Pancreas (tissue), 10 donors: ENCODE data around the gene HYAL4. TPM values are rescaled to one million over a fixed set of nuclear protein-coding genes. Genes with fewer than 3 reads are reported as not detected.
A peak's percentile ranks its signal among the peaks of the same experiment; 100 is the strongest.
"Not testable (repeated sequence)": the region's sequence is repeated elsewhere in the genome, so short reads cannot be mapped to it uniquely, and the experiment has no call there.

Source experiments
- ATAC-seq, 4 donors: fragments of 200-7000 bp; cut with Tn5 transposase; one replicate each; pipeline versions ENCODE4 v1.8.0 to v1.9.1; 2020; ENCODE audit warnings: mild to moderate bottlenecking in 4 of 4, moderate library complexity in 4 of 4
- DNase-seq, 6 donors: peaks; one replicate each; pipeline ENCODE4 v3.0.0-alpha.2; 2020
- FAIRE-seq: peaks from 2 replicates; lab custom pipeline; 2012; peaks lifted over from hg19 to GRCh38; lab: Jason Lieb, UNC
- H3K27ac ChIP-seq, 4 donors: fragments of 200-600 bp; sonication (generic); 1 replicate in 3 of 4; 2 replicates in 1 of 4; pipeline versions ENCODE4 v1.5.0 to v1.8.0; 2020
- H3K27me3 ChIP-seq, 4 donors: fragments of 200-600 bp; one replicate each; pipeline ENCODE4 v1.8.0; 2021
- H3K36me3 ChIP-seq, 3 donors: fragments of 200-600 bp; sonication (generic) in 1 of 3; one replicate each; pipeline versions ENCODE4 v1.5.0 to v1.8.0; 2020 to 2021
- H3K4me1 ChIP-seq, 3 donors: fragments of 200-600 bp; one replicate each; pipeline ENCODE4 v1.8.0; 2021
- H3K4me3 ChIP-seq, 4 donors: fragments of 200-600 bp; sonication (generic) in 2 of 4; one replicate each; pipeline versions ENCODE4 v1.5.0 to v1.8.0; 2020 to 2021
- H3K9me3 ChIP-seq, 4 donors: fragments of 200-600 bp; one replicate each; pipeline ENCODE4 v1.8.0; 2021
- WGBS, 2 donors: extraction: QIAGEN DNeasy Blood & Tissue Kit; methylation state at CpG; one replicate each; pipeline ENCODE4 v1.1.7; 2013; 5-methylcytosine and 5-hydroxymethylcytosine counted together
- intact Hi-C, 3 donors: fragments of 100-400 bp; cut with DNase I; formaldehyde crosslinking; loops; one replicate each; pipeline versions ENCODE4 v1.11.1 to v1.14.2; 2022
- polyA plus RNA-seq, 2 donors: library from polyadenylated mRNA; stranded (reverse); fragments of 200-250 nt; gene quantifications; one replicate each; pipeline ENCODE4 v1.2.3, GENCODE V29; 2013
- total RNA-seq, 6 donors: library from RNA; stranded (reverse); fragmentation: NEBNext Ultra II Directional in 4 of 6; extraction: Animal tissue kit (Norgen Biotek cat#: 25700) in 4 of 6; gene quantifications; one replicate each; pipeline versions ENCODE4 v1.2.1 to v1.2.4, GENCODE V29; 2021 to 2023
- TF ChIP-seq, protein P1 (sequence below), 4 donors: fragments of 200-600 bp; sonication (generic) in 3 of 4; IDR thresholded peaks; one replicate each; pipeline versions ENCODE4 v1.5.0 to v1.8.0; 2021; ENCODE audit warnings: antibody characterized with exemption in 4 of 4
- donor health status: healthy with polysubstance abuse.
- donor health status: DM: no; HTN: no; CAD: no; lungs with moderate emphysema.
- donor health status: DM: no; HTN: no; CAD: no.
- donor health status: control.
- donor health status: control.
- donor health status: Bipolar disorder and iron deficiency.
- donor health status: DM: yes; HTN: yes; CAD: no.
- donor health status: DM: no; HTN: no; CAD: no.
- donor health status: DM: no; HTN: no; CAD: no.
- donor health status: DM: yes; HTN: yes; CAD: no.

HYAL4 gene
- total and polyA plus RNA-seq, 8 donors = not detected

DNA sequence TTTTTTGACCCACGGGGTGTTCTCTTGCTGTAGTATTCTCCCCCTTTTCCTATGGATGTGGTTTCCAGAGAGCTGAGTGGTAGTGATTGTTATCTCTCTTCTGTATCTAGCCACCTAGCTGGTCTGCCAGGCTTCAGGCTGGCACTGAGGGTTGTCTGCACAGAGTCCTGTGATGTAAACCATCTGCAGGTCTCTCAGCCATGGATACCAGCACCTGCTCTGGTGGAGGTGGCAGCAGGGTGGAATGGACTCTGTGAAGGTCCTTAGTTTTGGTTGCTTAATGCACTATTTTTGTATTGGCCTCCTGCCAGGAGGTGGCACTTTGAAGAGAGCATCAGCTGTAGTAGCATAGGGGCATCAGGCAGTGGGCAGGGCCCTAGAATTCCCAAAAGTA lies 851 bp downstream of the HYAL4 start:
- H3K27ac ChIP-seq = no peak overlapping the region
- DNase-seq (no peak), ATAC-seq (no peak), FAIRE-seq (no peak)
- H3K27me3 ChIP-seq = no peaks in the 10 kb centered on the region
- no peaks in the 10 kb centered on the region for H3K36me3 ChIP-seq
- no peak overlapping the region for H3K4me3 ChIP-seq
- 88% methylated on average over 1 of the region's 1 CpG for WGBS, 2 donors
- TF ChIP-seq, protein P1, sequence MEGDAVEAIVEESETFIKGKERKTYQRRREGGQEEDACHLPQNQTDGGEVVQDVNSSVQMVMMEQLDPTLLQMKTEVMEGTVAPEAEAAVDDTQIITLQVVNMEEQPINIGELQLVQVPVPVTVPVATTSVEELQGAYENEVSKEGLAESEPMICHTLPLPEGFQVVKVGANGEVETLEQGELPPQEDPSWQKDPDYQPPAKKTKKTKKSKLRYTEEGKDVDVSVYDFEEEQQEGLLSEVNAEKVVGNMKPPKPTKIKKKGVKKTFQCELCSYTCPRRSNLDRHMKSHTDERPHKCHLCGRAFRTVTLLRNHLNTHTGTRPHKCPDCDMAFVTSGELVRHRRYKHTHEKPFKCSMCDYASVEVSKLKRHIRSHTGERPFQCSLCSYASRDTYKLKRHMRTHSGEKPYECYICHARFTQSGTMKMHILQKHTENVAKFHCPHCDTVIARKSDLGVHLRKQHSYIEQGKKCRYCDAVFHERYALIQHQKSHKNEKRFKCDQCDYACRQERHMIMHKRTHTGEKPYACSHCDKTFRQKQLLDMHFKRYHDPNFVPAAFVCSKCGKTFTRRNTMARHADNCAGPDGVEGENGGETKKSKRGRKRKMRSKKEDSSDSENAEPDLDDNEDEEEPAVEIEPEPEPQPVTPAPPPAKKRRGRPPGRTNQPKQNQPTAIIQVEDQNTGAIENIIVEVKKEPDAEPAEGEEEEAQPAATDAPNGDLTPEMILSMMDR (IDR thresholded peaks at IDR 0.05) = no peak
- H3K9me3 ChIP-seq = no peaks in the 10 kb centered on the region
- intact Hi-C loops = no loop called here
- no peaks in the 10 kb centered on the region for H3K4me1 ChIP-seq

DNA sequence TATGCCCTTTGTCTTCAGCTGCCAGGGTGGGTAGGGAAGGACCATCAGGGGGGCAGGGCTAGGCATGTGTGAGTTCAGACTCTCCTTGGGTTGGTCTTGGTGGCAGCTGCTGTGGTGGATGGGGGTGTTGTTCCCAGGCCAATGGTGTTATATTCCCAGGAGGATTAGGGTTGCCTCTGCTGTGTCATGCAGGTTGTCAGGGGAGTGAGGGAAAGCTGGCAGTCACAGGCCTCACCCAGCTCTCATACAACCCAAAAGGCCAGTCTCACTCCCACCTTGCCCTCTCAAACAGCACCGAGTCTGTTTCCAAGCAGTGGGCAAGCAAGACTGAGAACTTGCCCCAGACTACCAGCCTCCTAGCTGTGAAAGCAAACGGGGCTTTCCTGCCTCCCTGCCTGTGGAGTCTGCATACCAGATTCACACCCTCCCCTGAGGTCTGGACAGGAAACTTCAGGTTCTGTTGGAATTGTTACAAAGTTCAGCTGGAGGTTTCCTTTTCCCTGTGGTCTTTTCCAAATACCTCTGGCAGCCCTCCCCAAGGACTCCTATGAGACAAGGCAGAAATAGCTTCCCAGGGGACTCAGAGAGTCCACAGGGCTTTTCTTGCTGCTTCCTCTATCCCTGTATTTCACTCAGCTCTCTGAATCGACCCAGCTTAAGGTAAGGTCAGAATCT lies 1.4 kb downstream of the HYAL4 start:
- Histone ChIP-seq H3K4me1 (no peaks in the 10 kb centered on the region), H3K36me3 (no peaks in the 10 kb centered on the region), H3K27me3 (no peaks in the 10 kb centered on the region), H3K9me3 (no peaks in the 10 kb centered on the region), H3K4me3 (no peak overlapping the region), H3K27ac (no peak overlapping the region)
- ATAC-seq (no peak), FAIRE-seq (no peak), DNase-seq (no peak)
- TF ChIP-seq, protein P1 (IDR thresholded peaks at IDR 0.05) = no peak
- intact Hi-C loops = no loop called here
- 60 to 61% methylated on average over 3 of the region's 3 CpGs for WGBS, 2 donors

DNA sequence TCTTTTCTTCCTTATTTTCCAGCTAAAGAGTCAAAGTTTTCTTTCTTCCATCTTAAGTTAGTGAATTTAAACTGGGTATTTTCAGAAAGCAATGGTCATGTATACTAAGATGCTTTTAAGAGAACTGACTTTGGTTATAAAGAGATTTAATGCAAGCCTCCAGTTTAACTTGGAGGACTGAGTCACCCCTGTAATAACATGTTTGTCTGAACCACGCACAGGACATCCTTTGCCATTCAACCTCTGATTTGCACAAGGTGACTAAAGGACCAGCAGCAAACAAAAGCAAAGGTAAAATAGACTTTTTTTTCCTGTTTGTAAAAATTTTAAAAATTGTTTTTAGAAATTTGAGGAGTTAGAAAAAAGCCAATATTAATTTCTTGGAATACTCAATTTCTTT lies 2.9 kb downstream of the HYAL4 start:
- ATAC-seq (no peak), FAIRE-seq (no peak), DNase-seq (no peak)
- Histone ChIP-seq H3K27ac (no peak overlapping the region), H3K4me3 (no peak overlapping the region), H3K36me3 (no peaks in the 10 kb centered on the region), H3K9me3 (no peaks in the 10 kb centered on the region), H3K4me1 (no peaks in the 10 kb centered on the region), H3K27me3 (no peaks in the 10 kb centered on the region)
- TF ChIP-seq, protein P1 (IDR thresholded peaks at IDR 0.05) = no peak
- WGBS, 2 donors = 92 to 95% methylated on average over 1 of the region's 1 CpG
- intact Hi-C loops = no loop called here

DNA sequence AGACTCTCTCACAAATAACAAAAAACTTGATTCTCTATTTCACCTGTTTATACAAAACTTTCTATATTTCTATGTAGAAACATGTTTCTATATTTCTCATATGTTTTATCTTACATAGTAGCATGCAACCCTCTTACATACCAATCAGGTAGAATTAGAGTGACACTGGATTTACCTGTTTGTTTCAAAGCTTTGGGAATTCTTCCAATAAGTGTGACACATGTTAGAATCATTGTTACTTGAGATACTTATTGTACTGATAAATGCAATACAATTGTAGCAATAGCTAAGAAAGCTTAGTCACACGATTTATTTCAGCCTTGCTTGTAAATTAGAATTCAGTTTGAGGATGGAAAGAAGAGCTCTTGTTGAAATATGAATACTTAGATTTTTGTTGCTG lies 4.9 kb downstream of the HYAL4 start:
- no peaks in the 10 kb centered on the region for H3K36me3 ChIP-seq
- intact Hi-C loops = no loop called here
- 71 to 83% methylated on average over 1 of the region's 1 CpG for WGBS, 2 donors
- no peak overlapping the region for H3K4me3 ChIP-seq
- H3K4me1 ChIP-seq = no peaks in the 10 kb centered on the region
- H3K27ac ChIP-seq = no peak overlapping the region
- FAIRE-seq = no peak
- no peak for DNase-seq
- H3K9me3 ChIP-seq = no peaks in the 10 kb centered on the region
- H3K27me3 ChIP-seq = no peaks in the 10 kb centered on the region
- no peak for ATAC-seq
- TF ChIP-seq, protein P1 (IDR thresholded peaks at IDR 0.05) = no peak

DNA sequence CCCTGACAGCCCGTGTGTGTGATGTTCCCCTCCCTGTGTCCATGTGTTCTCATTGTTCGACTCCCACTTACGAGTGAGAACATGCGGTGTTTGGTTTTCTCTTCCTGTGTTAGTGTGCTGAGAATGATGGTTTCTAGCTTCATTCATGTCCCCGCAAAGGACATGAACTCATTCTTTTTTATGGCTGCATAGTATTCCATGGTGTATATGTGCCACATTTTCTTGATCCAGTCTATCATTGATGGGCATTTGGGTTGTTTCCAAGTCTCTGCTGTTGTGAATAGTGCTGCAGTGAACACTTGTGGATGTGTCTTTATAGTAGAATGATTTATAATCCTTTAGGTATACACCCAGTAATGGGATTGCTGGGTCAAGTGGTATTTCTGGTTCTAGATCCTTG lies 6.4 kb downstream of the HYAL4 start:
- ATAC-seq, H3K36me3 ChIP-seq, H3K9me3 ChIP-seq, FAIRE-seq, H3K4me1 ChIP-seq, H3K27ac ChIP-seq, H3K4me3 ChIP-seq, intact Hi-C loops, H3K27me3 ChIP-seq, DNase-seq: not testable (repeated sequence)
- whole genome bisulfite sequencing, 2 donors = 93% methylated on average over 5 of the region's 5 CpGs

DNA sequence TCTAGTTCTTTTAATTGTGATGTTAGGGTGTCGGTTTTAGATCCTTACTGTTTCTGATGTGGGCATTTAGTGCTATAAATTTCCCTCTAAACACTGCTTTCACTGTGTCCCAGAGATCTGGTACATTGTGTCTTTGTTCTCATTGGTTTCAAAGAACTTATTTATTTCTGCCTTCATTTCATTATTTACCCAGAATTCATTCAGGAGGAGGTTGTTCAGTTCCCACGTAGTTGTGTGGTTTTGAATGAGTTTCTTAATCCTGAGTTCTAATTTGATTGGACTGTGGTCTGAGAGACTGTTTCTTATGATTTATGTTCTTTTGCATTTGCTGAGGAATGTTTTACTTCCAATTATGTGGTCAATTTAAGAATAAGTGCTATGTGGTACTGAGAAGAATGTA lies 9.3 kb downstream of the HYAL4 start:
- H3K27me3 ChIP-seq, ATAC-seq, intact Hi-C loops, H3K4me1 ChIP-seq, H3K36me3 ChIP-seq, H3K4me3 ChIP-seq, H3K27ac ChIP-seq, DNase-seq, H3K9me3 ChIP-seq, FAIRE-seq: not testable (repeated sequence)
- WGBS, 2 donors = 72 to 79% methylated on average over 2 of the region's 2 CpGs

DNA sequence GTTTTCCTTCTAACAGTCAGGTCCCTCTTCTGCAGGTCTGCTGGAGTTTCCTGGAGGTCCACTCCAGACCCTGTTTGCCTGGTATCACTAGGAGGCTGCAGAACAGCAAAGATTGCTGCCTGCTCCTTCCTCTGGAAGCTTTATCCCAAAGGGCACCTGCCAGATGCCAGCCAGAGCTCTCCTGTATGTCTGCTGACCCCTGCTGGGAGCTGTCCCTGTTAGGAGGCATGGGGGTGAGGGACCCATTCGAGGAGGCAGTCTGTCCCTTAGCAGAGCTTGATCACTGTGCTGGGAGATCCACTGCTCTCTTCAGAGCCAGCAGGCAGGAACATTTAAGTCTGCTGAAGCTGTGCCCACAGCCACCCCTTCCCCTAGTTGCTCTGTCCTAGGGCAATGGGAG lies 11.5 kb downstream of the HYAL4 start:
- 15 to 31% methylated on average over 1 of the region's 1 CpG for WGBS, 2 donors
- H3K27ac ChIP-seq, H3K27me3 ChIP-seq, H3K4me3 ChIP-seq, FAIRE-seq, intact Hi-C loops, H3K36me3 ChIP-seq, DNase-seq, H3K9me3 ChIP-seq, H3K4me1 ChIP-seq: not testable (repeated sequence)
- peak in 1 of 4 donors; percentile 65 for ATAC-seq
